GM12891 (cell line): ENCODE results near the gene STK11.

Experiments
- PAX5 ChIP-seq: IDR thresholded peaks from 2 replicates; pipeline ENCODE4 v1.6.1; 2011; ENCODE audit warnings: low read length, moderate library complexity, mild to moderate bottlenecking; ENCODE audit not compliant: insufficient read depth, severe bottlenecking
- POLR2A ChIP-seq: IDR thresholded peaks from 2 replicates; pipeline ENCODE4 v1.6.1; 2011; ENCODE audit warnings: low read depth, low read length, control low read depth
- POLR2AphosphoS5 ChIP-seq: IDR thresholded peaks from 2 replicates; pipeline ENCODE4 v1.6.1; 2011; ENCODE audit warnings: low read depth, low read length, control low read depth
- SPI1 ChIP-seq: IDR thresholded peaks from 2 replicates; pipeline ENCODE4 v1.6.1; 2011; ENCODE audit warnings: low read depth, low read length, control low read depth
- TAF1 ChIP-seq: IDR thresholded peaks from 2 replicates; pipeline ENCODE4 v1.6.1; 2011; ENCODE audit warnings: low read depth, low read length, control low read depth

GRCh38 chr19:1251330-1252220 is 46.0 kb downstream of the STK11 start:
- TF ChIP-seq TAF1 (no peak), POLR2AphosphoS5 (no peak), POLR2A (0 out of 2 replicates have a peak, but pooled peaks have one; percentile 42), SPI1 (no peak), PAX5 (no peak)
